IPS-NIHi11 (cell line): ENCODE data around the gene LHFPL2.
"Not testable (repeated sequence)": the region's sequence is repeated elsewhere in the genome, so short reads cannot be mapped to it uniquely, and the experiment has no call there.

Source experiments
- DNase-seq: peaks from one replicate; pipeline ENCODE4 v3.0.0; 2012; ENCODE audit warnings: mixed read lengths, low spot score

Gene LHFPL2

DNA sequence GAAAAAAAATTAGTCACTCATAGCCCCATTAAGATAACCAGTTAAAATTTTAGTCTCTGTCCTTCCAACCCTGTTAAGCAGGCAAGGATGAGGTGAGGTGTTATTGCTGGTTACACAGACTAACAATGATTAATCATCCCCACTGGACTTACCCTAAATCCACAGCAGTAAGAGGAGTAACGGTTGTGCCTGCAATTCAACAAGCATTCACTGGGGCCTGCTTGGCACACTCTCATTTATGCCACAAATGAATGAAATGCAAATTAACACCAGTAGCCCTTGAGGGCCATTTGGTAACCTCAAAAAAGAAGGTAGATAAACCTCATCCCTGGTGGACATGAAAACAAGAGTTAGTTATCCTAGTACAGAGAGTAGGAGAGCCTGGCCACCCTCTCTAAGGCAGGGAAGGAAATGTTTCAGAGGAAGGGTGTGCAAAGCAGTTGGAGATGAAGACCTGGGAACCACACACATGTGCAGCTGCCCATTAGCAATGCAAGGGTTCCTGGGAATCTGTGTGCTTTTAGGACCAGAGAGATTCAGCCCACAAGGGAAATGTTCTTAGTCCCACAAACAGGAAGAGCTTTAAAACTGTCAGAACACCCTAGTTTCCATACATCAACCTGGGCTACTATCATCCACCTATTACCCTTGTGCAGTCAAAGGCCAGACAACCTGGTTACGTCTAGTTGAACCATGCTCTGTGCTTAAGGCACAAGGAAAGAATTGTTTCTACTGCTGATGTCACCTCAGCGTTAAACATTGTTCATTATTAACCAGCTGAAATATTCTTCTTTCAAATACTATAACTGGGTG is 7.7 kb downstream of the LHFPL2 start:
- DNase-seq: no peak

DNA sequence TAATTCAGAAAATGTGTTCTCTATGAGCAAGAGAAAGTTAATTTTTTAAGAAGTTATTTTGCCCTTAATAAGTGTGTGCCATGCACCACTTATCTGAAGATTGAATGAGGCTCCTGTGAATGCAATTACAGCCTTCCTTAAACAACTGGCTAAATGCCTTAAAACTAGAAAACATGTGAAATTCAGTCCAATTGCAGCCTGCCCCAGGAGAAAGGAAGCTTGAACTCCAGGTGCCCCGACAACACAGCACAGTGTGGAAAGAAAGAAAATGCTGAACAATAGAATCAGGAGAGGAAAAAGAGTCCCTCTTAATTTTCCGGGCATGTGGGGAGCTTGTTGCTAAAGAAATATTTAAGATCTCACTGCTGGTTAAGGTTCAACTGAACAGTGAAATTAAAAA is 8.8 kb downstream of the LHFPL2 start:
- no peak for DNase-seq

DNA sequence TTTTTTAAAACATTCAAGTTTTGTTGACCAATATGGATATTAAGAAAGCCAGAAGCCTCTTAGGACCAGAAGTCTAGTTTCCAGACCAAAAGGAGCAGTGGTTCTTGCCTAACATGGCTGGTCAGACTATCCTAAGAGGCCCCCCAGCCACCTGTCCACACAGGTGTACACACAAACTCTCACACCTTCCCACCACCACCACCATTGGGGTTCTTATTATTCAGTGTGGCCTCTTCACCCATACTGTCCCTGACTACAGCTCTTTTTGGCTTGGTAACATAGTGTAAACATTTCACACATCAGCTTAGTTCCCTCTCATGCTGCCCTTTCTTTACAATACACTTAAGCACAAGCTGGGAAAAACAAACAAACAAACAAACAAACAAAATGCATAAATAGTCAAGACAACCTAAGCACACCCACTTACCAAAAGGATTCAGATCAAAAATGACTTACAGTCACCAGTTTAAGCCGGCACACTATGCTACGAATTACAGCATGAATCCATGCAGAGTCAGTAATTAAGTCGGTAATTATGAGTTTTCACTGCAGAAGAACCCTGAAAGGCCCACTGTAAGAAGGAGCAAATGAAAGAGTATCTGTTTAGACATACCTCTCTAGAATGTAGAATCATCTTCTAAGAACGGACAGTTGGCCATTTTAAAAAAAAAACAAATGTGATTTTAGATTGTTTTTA is 9.5 kb downstream of the LHFPL2 start:
- DNase-seq: no peak

DNA sequence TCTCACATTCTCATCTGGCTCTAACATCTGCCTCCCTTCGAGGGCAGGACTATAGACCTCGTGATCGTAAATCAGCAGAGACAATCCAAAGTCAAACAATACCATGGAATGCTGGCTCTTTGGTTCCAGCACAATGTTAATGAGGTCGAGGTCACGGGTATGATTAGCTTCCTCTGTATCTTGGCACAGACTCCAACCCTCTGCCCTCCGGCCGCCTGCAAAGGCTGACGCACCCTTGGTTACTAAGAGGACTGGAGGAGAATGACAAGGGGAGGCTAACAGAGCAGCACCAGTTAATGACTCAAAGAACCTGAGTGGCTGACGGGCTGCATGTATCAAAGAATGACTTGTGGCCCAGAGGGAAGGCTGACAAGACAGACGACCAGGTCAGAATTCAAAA is 10.1 kb downstream of the LHFPL2 start:
- peak; percentile 49 for DNase-seq

DNA sequence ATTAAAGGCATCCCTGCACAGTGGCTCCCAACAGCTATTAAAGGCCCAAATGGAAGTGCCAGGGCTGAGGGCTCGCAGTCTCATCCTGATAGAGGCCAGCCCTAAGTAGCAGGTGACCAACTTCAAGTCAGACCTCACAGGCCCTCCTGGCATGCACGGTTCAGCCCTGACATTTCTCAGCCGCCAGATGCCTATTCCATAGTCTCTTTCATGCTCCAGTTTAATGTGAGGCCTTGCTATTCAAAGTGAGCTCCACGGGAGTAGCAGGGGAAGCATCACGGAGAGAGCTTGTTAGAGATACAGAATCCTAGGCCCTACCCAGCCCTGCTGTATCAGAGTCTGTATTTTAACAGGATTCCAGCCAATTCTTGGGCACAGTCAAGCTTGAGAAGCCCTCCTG is 11.1 kb downstream of the LHFPL2 start:
- no peak for DNase-seq

- DNase-seq: no peak
These were observed 11.9 kb downstream of the LHFPL2 start for GRCh38 chr5:78636682-78637081.

DNA sequence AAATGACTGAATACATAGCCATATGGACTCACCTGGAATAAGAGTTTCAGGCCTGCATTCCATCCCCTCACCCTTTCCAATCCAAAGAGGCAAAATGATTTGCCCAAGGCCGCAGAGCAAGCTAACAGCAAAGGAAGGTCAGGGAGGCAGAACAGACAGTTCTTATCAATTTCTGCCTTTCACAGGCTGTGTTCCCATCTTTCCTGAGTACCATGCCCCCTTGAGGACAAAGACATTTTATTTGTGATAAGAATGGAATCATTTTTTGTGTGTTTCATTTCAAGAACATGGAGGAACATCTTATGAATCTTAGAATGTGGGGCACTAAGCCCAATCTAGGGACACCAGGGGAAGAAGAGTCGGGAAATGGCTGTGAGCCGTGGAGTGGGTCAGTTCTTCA is 13.9 kb downstream of the LHFPL2 start:
- no peak for DNase-seq

- DNase-seq: no peak
These were observed 14.3 kb downstream of the LHFPL2 start for GRCh38 chr5:78634229-78634628.

DNA sequence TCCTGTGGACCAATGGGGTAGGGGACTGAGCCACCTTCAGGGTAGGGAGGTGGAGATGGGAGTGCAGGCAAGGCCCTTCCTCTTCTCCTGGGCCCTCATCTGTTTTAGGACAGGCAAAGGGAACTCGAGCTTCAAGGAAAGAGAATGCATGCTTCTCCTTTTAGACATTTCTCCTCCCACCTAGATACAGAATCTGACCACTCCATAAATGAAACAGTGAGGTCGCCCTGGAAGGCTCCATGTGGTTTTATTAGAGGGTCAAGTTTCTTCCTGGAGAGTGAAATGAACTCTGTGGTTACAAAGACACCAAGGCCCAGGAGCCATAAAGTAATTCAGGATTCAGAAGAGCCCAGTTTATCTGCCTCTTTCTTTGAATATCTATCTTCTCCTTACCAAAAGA is 14.9 kb downstream of the LHFPL2 start:
- no peak for DNase-seq

DNA sequence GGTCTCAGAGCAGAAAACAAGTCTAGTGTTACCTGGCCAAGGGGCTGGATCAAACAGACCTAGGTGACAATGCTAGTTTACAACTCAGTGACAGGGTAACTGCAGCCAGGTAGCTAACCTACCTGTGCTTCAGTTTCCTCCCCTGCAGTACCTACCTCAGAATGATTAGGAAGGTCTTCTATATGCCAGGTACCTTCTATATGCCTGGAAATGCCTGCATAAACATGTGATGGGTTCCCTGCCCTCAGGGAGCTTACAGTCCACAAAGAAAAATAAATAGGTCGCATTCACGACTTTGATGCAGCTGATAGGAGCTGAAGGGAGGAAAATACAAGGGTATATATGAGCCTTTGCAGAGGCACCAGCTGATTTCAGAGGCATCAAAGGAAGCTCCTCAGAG is 16.1 kb downstream of the LHFPL2 start:
- no peak for DNase-seq

- DNase-seq: no peak
These were observed 16.6 kb downstream of the LHFPL2 start for GRCh38 chr5:78631931-78632330.

GRCh38 chr5:78630047-78630446 is 18.5 kb downstream of the LHFPL2 start:
- no peak for DNase-seq

- no peak for DNase-seq
These were observed 18.9 kb downstream of the LHFPL2 start for GRCh38 chr5:78629624-78630023.

GRCh38 chr5:78628270-78628992 is 20.1 kb downstream of the LHFPL2 start:
- DNase-seq: no peak

DNA sequence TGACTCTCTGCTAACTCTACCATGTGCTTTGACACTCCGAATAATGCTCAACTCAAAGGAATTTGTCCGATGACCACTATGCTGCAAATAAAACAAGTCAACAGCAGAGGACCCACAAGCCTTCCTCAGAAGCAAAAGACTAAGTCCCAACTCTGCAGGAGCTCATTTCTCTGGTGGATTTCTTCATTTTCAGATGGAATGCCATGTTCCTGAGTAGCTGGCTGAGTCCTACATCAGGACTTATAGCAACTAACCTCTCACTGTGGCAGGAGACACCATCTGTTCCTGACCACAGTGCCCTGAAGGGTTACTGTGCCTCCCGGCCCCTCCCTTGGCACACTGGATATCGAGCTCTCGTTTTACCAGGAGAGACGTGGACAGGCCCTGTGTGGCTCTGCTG is 20.8 kb downstream of the LHFPL2 start:
- DNase-seq: no peak

- DNase-seq: no peak
These were observed 21.4 kb downstream of the LHFPL2 start for GRCh38 chr5:78627175-78627574.

DNA sequence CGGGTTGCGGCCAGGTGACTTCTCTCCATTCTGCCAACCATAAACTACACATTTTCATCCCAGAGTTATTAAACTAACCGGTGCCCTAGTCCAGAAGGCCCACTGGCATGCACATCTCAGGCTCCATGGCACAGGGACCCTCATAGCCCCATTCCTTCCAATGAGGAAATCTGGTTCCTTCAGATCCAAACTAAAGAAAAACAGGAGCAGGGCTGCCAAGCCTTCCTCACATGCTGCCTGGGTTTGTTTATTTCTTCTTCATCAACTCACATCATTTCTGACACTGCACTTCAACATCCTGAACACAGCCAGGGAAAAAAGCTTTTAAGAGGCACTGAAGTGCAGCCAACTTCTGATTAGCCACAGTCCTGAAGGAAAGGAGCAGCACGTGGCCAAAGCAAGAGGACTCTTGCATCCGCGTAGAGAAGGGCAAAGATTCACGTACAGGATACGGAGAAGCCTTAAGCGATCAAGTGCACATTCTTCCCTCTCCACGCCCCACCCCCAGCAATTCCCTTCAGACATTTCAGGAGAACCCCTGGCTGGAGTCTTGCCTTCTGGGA is 22.5 kb downstream of the LHFPL2 start:
- DNase-seq: no peak

GRCh38 chr5:78624992-78625391 is 23.6 kb downstream of the LHFPL2 start:
- DNase-seq: no peak

- DNase-seq: no peak
These were observed 24.5 kb downstream of the LHFPL2 start for GRCh38 chr5:78624011-78624541.

DNA sequence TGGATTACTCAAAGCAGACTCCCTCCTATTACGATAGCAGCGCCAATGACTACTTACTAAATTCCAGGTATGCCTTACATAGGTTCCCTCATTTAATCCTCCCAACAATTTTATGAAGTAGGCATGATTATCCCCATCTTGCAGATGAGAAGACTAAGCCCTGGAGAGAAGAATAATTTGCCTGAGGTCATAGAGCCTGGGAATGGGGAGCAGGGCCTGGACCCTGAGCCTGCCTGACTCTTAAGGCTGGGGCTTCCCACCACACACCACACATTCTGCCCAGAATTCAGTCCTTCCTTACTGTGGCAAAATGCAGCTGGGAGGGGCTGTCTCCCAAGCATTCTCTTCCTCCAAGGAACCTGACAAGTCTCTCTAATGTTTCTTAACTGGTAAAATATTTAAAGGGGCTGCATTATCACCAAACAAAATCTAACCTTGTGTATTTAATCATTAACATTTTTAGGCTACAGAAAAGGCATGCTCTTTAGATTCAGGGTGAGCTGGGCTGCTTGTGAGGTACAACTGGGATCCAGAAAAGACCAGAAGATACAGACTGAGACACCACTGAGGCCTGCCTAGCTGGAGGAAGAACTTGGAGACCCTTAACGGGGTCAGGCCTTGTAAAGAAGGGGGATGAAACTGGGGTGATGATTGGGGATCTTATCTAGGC is 26.1 kb downstream of the LHFPL2 start:
- no peak for DNase-seq

DNA sequence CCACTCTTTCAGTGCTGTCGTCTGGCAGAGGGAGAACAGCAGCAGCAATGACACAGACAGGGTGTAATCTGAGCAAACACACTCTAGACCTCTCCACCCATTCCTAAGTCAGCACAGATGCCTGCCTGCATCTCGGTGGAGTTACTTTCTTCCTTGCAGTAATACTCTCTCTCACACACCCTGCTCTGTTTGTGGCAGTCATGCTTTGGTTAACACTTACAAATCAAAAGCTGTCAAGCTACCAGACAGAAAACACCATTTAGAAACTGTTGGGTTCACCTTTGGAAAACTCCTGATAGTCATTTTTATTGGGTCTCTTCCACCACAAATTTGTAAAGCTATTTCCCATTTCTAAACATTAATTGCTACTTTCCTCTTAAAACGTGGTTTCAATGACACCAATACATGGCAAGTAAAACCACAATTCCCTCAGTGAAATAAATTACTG is 27.3 kb downstream of the LHFPL2 start:
- no peak for DNase-seq

DNA sequence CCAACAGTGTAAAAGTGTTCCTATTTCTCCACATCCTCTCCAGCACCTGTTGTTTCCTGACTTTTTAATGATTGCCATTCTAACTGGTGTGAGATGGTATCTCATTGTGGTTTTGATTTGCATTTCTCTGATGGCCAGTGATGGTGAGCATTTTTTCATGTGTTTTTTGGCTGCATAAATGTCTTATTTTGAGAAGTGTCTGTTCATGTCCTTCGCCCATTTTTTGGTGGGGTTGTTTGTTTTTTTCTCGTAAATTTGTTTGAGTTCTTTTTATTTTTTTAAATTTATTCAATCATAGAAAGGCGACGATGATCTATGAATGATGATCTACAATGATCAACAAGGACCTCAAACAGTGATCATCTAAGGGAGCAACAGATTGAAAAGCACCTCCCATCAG is 28.5 kb downstream of the LHFPL2 start:
- DNase-seq: not testable (repeated sequence)
